GM18526 (cell line): ENCODE data around the gene SPATA16.

Source experiments
- POLR2A ChIP-seq: IDR thresholded peaks from 3 replicates; pipeline ENCODE4 v1.6.1; 2011; ENCODE audit not compliant: insufficient read length; ENCODE audit errors: extremely low read depth

The SPATA16 gene

DNA sequence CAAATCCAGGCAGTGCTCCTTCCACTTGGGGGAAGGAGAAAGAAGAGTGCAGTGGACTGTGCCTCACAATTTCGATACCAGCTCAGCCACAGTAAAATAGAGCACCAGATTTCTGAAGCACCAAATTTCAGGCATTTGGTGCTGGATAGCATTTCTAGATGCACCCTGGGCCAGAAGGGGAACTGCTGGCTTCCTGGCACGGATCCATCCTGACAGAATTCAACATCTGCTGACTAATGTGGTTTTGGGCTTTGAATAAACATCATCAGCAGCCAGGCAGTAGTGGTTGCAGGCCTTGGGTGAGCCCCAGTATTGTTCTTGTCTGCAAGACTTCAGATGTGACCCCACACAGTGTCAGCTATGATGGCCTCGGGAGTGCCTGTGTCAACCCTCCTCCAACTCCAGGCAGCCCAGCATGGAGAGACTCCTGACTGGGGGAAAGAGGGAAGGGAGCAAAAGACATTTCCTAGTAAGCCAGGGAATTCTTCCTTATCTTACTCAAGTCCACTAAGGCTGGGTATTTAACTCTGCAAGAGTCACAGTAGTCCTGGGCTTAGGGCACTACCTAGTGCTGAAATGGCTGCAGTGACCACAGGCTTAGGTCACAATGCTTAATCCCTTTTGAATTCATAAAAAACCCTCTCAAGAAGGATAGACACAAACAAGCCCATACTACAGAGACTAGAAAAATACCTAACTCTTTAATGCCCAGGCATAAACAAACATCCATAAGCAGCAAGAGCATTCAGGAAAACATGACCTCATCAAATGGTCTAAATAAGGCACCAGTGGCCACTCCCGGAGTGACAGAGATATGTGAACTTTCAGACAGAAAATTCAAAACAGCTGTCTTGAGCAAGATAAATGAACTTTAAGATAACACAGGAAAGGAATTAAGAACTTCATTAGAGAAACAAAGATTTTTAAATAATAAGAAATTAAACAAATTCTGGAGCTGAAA lies 74.7 kb downstream of the SPATA16 start:
- no peak for TF ChIP-seq POLR2A

DNA sequence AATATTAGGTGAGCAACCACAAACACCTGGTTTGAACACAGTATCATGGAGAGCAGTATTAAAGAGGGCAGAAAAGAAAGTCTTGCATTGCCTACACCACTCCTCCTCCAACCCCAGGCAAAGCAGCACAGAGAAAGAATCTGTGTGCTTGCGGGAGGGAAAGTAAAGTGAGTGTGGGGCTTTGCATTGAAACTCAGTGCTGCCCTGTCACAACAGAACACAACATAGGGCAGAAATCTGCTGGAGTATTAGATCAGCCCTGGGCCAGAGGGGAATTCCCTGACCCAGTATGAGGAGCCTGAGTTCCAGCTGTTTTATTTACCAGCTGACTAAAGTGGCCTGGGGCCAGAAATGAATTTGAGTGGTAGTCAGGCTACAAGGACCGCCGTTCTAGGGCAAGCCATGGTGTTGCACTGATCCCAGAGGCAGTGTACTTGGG lies 75.5 kb downstream of the SPATA16 start:
- no peak for TF ChIP-seq POLR2A

DNA sequence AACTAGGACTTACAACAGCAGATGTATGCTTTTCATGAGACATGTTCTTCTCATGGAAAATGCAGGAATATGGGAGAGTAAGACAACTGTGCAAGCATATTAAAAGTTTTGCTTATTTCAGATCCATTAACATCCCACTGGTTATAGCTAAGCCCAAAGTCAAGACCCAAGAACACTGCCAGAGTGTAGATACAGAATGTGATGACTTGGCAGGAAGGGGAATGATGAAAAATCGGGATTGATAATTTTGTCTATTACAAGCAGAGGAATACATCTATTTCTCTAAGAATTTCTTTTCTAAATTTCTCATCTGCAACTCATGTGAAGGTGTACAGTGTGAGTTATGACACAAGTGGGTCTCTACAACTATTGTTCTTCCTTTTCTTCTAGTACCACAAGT lies 76.4 kb downstream of the SPATA16 start:
- TF ChIP-seq POLR2A: no peak

DNA sequence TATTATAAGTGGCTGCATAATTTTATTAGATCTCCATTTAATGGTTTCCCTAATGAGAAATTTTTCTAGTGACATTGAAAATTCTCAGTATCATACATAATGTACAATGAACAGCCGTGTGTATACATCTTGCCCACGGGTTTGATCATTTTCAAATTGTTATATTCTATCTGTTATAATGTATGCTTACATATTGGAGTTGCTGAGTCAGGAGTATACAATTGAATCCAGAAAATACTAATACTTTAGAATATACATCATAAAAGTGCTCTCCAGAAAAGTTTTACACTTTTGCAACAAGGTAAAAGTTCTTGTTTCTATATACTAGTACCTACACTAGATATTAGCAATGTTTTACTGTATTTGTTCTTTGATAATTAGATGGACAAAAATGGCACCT lies 82.8 kb downstream of the SPATA16 start:
- TF ChIP-seq POLR2A: no peak

DNA sequence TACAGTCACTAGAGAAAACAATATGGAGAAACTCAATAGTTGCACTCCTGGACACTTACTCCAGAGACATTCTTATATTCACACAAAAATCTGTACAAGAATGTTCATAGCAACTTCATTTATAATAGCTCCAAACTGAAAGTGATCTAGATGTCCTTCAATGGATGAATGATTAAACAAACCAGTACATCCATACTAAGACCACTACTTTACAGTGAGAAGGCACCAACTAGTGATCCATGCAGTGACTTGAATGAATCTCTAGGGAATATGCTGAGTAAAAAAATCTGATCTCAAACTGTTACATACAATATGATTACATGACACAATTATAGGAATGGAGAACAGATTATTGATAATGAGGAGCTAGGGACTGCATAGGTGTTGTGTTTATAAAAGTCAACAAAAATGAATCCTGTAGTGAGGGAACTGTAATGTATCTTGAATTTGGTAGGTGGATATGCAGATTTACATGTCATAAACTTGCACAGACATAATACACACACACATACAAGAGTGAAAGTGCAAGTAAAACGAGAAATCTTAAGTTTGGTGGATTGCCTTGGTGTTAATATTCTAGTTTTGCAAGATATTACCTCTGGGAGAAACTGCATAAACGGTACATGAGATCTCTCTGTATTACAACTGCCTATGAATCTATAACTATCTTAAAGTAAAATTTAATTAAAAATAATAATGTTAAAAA lies 85.7 kb downstream of the SPATA16 start:
- no peak for TF ChIP-seq POLR2A

DNA sequence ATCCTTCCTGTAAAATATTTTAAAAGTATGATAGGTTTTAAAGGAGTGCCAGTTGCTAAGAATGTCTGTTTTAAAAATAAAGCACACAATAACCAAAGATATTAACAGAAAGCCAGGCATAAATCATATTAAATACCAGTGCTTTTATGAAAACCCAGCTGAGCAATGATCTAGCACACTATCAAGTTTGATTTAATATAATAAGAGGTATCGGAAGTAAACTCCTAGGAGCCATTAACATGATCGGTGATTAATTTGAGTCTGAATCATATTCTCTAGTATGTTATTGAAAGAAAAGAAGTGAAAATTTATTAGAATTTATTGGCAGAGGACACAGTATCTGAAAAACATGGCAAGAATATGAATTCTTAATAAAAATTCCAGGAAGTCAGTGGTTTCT lies 91.7 kb downstream of the SPATA16 start:
- no peak for TF ChIP-seq POLR2A

DNA sequence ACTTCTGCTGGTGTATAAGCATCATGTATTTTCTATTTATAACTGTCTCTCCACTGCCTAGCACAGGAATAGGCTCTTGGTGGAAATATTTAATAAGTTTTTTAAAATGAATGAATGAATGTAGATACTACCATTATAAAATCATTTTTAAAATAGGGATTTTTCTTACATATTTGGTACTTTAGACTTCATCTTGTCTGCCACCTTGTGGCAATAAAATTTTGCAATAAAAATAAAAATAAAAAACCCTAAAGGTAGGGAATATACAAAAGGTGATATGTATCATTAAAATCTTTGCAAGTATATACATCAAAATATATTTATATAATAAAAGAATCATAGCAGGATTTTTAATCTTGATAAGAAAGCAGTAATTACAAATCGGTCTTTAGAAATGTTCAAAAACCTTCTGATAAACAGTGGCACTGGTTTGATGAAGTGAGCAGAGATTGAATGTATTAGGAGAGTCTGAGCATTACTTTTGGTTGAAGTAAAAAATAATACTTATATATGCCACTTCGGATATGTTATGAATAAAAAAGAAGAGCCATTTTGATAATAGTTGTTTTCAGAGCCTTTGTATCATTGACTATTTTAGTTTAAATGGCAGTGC lies 95.2 kb downstream of the SPATA16 start:
- TF ChIP-seq POLR2A: no peak

DNA sequence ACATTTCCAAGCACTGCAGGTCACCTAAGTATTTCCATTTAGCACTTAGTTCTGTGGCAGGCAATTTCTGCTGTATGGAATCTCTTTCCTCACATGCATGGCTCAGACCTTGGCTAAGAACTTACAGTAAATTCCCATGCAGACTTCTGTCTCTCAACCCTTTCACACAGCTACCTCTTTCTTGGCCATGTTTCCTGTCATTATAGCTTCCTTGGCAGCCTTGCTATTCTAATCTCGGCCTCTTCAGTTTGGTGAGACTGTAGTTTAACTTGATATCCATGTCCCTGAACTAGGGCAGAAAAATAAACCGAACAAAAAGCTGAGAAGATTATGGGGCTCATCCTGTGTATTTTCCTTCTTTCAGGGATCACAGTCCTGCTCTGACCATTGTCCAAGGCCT lies 96.0 kb downstream of the SPATA16 start:
- no peak for TF ChIP-seq POLR2A

DNA sequence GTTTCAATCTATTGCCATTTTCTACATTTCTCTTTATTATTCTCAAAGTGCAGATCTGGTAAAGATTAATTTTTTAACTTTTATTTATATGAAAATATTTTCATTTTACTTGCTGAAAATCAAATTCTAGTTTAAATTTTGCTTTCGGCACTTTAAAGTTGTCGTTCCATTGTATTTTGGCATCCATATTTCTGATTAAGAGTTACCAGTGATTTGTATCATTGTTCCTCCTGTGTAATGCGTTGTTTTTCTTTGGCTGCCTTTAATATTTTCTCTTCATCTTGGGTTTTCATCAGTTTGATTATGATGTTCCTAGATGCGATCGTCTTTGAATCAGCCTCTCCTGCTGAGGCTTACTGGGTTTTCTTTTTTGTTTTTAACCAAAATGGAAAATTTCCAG lies 97.3 kb downstream of the SPATA16 start:
- TF ChIP-seq POLR2A: no peak

DNA sequence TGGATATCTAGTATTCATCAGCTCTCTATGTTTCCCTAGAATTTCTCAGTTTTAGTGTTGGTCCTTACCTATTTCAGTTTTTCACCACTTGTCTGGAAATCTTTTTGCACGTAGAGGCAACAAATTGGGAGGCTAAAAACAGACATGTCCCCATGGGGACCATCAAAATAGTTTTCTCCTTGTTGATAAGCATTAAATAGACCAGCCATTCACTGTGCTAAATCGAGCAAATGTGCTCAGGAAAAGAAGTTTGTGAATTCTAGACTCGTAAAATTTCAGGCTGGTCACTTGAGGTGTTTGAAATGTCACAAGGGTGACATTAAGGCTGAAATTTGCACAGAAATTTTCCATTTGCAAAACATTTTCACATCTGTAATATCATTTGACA lies 102.6 kb downstream of the SPATA16 start:
- no peak for TF ChIP-seq POLR2A

DNA sequence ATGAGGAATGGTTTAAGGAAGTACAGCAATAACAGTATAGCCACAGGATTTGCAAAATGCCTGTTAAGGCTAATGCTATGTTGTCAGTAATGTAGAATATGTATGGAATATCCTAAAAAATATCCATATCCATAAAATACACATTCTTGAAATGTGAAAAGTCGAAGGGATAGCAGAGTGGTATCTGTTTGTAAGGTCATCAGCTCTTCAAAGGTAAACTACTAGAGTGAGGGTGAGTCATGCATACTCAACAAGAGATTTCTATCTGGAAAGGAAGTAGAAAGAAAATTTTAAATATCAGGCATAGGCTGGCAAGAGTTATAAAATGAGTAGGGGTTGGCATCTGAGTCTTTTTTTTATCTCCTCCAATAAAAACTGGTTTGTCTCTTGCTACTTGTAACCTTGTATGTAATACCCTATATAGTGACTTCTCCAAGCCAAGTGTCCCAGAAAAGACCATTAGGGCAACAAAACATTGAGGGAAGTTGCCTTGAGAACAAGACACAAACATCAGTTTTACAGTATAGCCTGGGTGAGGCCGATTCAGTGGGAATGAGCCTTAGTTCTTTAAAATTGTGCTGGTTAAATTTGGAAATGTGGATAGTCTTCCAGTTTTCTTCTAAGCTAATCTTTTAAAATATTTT lies 103.1 kb downstream of the SPATA16 start:
- TF ChIP-seq POLR2A: no peak

DNA sequence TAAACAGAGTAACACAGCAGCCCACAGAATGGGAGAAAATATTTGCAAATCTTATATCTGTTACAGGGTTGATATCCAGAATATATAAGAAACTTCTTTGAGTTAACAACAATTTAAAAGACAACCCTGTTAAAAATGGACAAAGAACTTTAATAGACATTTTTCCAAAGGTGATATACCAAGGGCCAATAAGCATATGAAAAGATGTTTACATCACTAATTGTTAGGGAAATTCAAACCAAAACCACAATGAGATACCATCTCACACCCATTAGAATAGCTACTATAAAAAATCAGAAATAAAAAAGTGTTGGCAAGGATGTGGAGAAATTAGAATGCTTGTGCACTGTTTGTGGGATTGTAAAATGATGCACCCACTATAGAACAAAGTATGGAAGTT lies 110.8 kb downstream of the SPATA16 start:
- no peak for TF ChIP-seq POLR2A

DNA sequence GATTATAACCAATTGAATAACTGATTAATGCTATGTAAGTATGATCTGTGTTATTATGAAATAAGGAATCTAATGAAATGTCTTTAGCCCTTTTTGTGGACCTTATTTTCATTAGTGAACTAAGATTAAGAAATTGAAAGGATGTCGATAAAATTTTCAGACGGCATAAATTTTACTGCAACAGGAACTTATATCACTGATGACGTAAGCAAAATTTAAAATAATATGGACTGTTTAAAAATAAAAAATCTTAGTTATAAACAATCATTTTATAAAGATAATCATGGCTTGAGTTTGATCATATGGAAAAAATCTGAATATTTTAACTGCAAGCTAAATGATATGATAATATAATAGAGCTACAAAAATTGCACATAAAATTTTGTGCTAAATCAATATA lies 112.7 kb downstream of the SPATA16 start:
- no peak for TF ChIP-seq POLR2A

DNA sequence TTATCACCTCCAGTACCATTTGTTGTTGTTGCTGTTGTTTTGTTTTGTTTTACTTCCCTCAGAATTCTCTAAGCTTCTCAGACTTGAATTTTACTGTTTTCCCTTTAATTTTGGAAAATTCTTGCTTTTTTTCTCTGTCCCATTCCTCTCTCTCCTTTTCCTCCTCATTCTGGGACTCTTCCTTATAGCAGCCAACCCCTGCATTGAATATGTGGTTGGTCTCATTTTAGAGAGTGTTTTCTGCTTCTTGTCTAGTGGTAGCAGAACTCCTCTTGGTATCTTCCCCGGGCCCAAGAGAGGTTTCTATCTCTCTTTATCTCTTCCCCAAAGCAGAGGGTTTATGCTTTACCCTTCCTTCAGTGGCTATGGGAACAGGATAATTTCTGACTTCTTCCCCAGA lies 113.6 kb downstream of the SPATA16 start:
- no peak for TF ChIP-seq POLR2A

DNA sequence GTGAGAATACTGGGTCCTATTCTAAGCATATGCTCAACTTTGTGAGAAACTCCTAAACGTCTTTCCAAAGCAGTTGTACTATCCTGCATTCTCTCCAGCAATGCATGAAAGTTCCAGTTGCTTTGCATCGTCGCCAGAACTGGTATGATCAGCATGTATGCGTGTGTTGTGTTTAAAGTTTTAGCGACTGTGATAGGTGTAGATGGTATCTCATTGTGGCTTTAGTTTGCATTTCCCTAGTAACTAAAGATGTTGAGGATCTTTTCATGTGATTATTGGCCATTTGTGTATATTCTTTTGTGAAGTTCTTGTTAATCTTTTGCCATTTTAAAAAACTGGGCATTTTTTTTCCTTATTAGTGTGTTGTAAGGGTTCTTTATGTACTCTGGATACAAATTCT lies 115.1 kb downstream of the SPATA16 start:
- no peak for TF ChIP-seq POLR2A
